H54 (cell line): ENCODE data around the gene AFAP1L1.

Experiments
- DNase-seq: peaks from one replicate; pipeline ENCODE4 v3.0.0; 2011; ENCODE audit warnings: low spot score, mixed read lengths; ENCODE audit not compliant: insufficient read length
- FAIRE-seq: peaks from 3 replicates; lab custom pipeline; 2011; peaks lifted over from hg19 to GRCh38; lab: Jason Lieb, UNC
- POLR2A ChIP-seq: IDR thresholded peaks from 2 replicates; pipeline ENCODE4 v1.6.1; 2011; ENCODE audit warnings: low read depth, mild to moderate bottlenecking, low read length

Gene AFAP1L1

GRCh38 chr5:149363358-149363757 lies 91.7 kb downstream of the AFAP1L1 start:
- FAIRE-seq (no peak), DNase-seq (no peak)
- TF ChIP-seq POLR2A: no peak

GRCh38 chr5:149363936-149364335 lies 92.3 kb downstream of the AFAP1L1 start:
- TF ChIP-seq POLR2A: no peak
- FAIRE-seq (no peak), DNase-seq (no peak)

- FAIRE-seq (no peak), DNase-seq (no peak)
- TF ChIP-seq POLR2A: no peak
Measured at GRCh38 chr5:149364719-149365118, 93.1 kb downstream of the AFAP1L1 start.

GRCh38 chr5:149365418-149365817 lies 93.8 kb downstream of the AFAP1L1 start:
- DNase-seq (no peak), FAIRE-seq (no peak)
- TF ChIP-seq POLR2A: no peak

GRCh38 chr5:149366169-149366729 lies 94.6 kb downstream of the AFAP1L1 start:
- no peak for TF ChIP-seq POLR2A
- DNase-seq (no peak), FAIRE-seq (no peak)

- FAIRE-seq (no peak), DNase-seq (peak; percentile 84)
- no peak for TF ChIP-seq POLR2A
Measured at GRCh38 chr5:149367249-149367971, 95.8 kb downstream of the AFAP1L1 start.

- FAIRE-seq (no peak), DNase-seq (no peak)
- TF ChIP-seq POLR2A: no peak
Measured at GRCh38 chr5:149367972-149368645, 96.5 kb downstream of the AFAP1L1 start.

GRCh38 chr5:149370878-149371277 lies 99.2 kb downstream of the AFAP1L1 start:
- TF ChIP-seq POLR2A: no peak
- FAIRE-seq: no peak
- DNase-seq: no peak

- DNase-seq: peak; percentile 77
- no peak for FAIRE-seq
- no peak for TF ChIP-seq POLR2A
Measured at GRCh38 chr5:149371296-149371962, 99.8 kb downstream of the AFAP1L1 start.

- FAIRE-seq: no peak
- no peak for DNase-seq
- TF ChIP-seq POLR2A: no peak
Measured at GRCh38 chr5:149372076-149372795, 100.6 kb downstream of the AFAP1L1 start.

GRCh38 chr5:149372932-149373331 lies 101.3 kb downstream of the AFAP1L1 start:
- FAIRE-seq (no peak), DNase-seq (no peak)

GRCh38 chr5:149374303-149374702 lies 102.6 kb downstream of the AFAP1L1 start:
- TF ChIP-seq POLR2A: no peak
- FAIRE-seq (no peak), DNase-seq (no peak)

More at GRCh38 chr5:149372932-149373331, 101.3 kb downstream of the AFAP1L1 start:
- TF ChIP-seq POLR2A: no peak

- DNase-seq (no peak), FAIRE-seq (no peak)
- no peak for TF ChIP-seq POLR2A
Measured at GRCh38 chr5:149374801-149375200, 103.1 kb downstream of the AFAP1L1 start.
